ENCODE data around the gene ZNF292.

DNA sequence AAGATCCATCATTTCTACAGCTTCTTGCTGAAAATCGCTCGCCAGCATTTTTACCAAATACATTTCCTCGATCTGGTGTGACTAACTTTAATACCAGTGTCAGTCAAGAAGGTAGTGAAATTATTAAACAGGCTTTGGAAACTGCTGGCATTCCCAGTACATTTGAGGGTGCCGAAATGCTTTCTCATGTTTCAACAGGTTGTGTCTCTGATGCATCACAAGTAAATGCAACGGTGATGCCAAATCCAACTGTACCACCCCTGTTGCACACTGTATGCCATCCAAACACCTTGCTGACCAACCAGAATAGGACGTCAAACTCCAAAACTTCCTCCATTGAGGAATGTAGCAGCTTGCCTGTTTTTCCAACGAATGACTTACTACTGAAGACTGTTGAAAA, 102.6 kb downstream of the ZNF292 start:
- TF ChIP-seq GATA3 (IDR thresholded peaks at IDR 0.05; ENCODE audit: low read depth, low read length) (no peak), GATA2 (IDR thresholded peaks at IDR 0.05; ENCODE audit: low read depth, low read length) (no peak)

All from SH-SY5Y (cell line).